Uterus (tissue), 2 donors: ENCODE measurements around the gene GYG2.

Experiments used
- CTCF ChIP-seq, 4 experiments: fragments of 200-600 bp in 2 of 4; fragments of 450-650 bp in 2 of 4; sonication (generic) in 2 of 4; IDR thresholded peaks; one replicate each; pipeline ENCODE4 v1.5.1; 2016 to 2019; ENCODE audit warnings: antibody characterized with exemption in 4 of 4, mild to moderate bottlenecking in 2 of 4, moderate library complexity in 1 of 4
- POLR2A ChIP-seq, 2 donors: fragments of 450-650 bp; IDR thresholded peaks; one replicate each; pipeline ENCODE4 v1.6.1; 2016; ENCODE audit warnings: antibody characterized with exemption in 2 of 2, mild to moderate bottlenecking in 1 of 2, moderate library complexity in 1 of 2

GRCh38 chrX:2788980-2789379 is 39.8 kb upstream of the GYG2 start:
- TF ChIP-seq POLR2A (IDR thresholded peaks at IDR 0.05) (no peak), CTCF (IDR thresholded peaks at IDR 0.05) (no peak)
